ENCODE measurements around the gene C16orf87.
"Not testable (repeated sequence)": the region's sequence is repeated elsewhere in the genome, so short reads cannot be mapped to it uniquely, and the experiment has no call there.

DNA sequence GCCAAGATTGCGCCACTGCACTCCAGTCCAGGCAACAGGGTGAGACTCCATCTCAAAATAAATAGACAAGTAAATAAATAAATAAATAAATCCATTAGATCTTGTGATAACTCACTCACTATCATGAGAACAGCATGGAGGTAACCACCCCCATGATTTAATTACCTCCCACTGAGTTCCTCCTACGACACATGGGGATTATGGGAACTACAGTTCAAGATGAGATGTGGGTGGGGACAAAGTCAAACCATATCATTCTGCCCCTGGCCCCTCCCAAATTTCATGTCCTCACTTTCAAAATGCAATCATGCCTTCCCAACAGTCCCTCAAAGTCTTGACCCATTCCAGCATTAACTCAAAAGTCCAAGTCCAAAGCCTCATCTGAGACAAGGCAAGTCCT, 36.5 kb upstream of the C16orf87 start:
- TF ChIP-seq, protein P1, sequence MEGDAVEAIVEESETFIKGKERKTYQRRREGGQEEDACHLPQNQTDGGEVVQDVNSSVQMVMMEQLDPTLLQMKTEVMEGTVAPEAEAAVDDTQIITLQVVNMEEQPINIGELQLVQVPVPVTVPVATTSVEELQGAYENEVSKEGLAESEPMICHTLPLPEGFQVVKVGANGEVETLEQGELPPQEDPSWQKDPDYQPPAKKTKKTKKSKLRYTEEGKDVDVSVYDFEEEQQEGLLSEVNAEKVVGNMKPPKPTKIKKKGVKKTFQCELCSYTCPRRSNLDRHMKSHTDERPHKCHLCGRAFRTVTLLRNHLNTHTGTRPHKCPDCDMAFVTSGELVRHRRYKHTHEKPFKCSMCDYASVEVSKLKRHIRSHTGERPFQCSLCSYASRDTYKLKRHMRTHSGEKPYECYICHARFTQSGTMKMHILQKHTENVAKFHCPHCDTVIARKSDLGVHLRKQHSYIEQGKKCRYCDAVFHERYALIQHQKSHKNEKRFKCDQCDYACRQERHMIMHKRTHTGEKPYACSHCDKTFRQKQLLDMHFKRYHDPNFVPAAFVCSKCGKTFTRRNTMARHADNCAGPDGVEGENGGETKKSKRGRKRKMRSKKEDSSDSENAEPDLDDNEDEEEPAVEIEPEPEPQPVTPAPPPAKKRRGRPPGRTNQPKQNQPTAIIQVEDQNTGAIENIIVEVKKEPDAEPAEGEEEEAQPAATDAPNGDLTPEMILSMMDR (conservative IDR thresholded peaks at IDR 0.05; ENCODE audit: low read depth, low read length) = not testable (repeated sequence)
- not testable (repeated sequence) for TF ChIP-seq EZH2 (IDR thresholded peaks at IDR 0.05; ENCODE audit: borderline replicate concordance, low read depth, low read length, poor library complexity, severe bottlenecking)

Data from A673 (cell line).